ENCODE data around the gene MAFF.
"Not testable (repeated sequence)": the region's sequence is repeated elsewhere in the genome, so short reads cannot be mapped to it uniquely, and the experiment has no call there.

Gene MAFF

GRCh38 chr22:38228326-38228872, 26.6 kb downstream of the MAFF start:
- no peak for DNase-seq

GRCh38 chr22:38228873-38229740, 27.3 kb downstream of the MAFF start:
- peak; percentile 46 for DNase-seq

- peak; percentile 34 for DNase-seq
These were observed 28.5 kb downstream of the MAFF start for GRCh38 chr22:38230108-38230825.

- no peak for DNase-seq
These were observed 29.1 kb downstream of the MAFF start for GRCh38 chr22:38230916-38231315.

GRCh38 chr22:38232196-38232595, 30.4 kb downstream of the MAFF start:
- DNase-seq: no peak

- no peak for DNase-seq
These were observed 31.6 kb downstream of the MAFF start for GRCh38 chr22:38233427-38233826.

GRCh38 chr22:38233856-38234255, 32.1 kb downstream of the MAFF start:
- not testable (repeated sequence) for DNase-seq

GRCh38 chr22:38235240-38235850, 33.6 kb downstream of the MAFF start:
- DNase-seq: no peak

GRCh38 chr22:38236786-38237185, 35.0 kb downstream of the MAFF start:
- no peak for DNase-seq

- DNase-seq: peak; percentile 55
These were observed 36.8 kb downstream of the MAFF start for GRCh38 chr22:38238519-38239071.

GRCh38 chr22:38239101-38239761, 37.4 kb downstream of the MAFF start:
- DNase-seq: peak; percentile 69

GRCh38 chr22:38240734-38241252, 39.0 kb downstream of the MAFF start:
- DNase-seq: peak; percentile 80

- DNase-seq: peak; percentile 71
These were observed 41.4 kb downstream of the MAFF start for GRCh38 chr22:38243007-38243765.

GRCh38 chr22:38244106-38244505, 42.3 kb downstream of the MAFF start:
- DNase-seq: no peak

GRCh38 chr22:38246046-38246658, 44.4 kb downstream of the MAFF start:
- DNase-seq: no peak

- DNase-seq: peak; percentile 77
These were observed 44.9 kb downstream of the MAFF start for GRCh38 chr22:38246692-38247091.

- no peak for DNase-seq
These were observed 45.9 kb downstream of the MAFF start for GRCh38 chr22:38247713-38248112.

- DNase-seq: no peak
These were observed 46.5 kb downstream of the MAFF start for GRCh38 chr22:38248280-38248679.

GRCh38 chr22:38249301-38249700, 47.5 kb downstream of the MAFF start:
- DNase-seq: no peak

- DNase-seq: no peak
These were observed 48.2 kb downstream of the MAFF start for GRCh38 chr22:38249803-38250642.
